NCI-H774 (cell line): ENCODE data around the gene MACROD2.

Experiments used
- DNase-seq: peaks from one replicate; lab custom pipeline; 2025; lab: John Stamatoyannopoulos, UW

The MACROD2 gene

DNA sequence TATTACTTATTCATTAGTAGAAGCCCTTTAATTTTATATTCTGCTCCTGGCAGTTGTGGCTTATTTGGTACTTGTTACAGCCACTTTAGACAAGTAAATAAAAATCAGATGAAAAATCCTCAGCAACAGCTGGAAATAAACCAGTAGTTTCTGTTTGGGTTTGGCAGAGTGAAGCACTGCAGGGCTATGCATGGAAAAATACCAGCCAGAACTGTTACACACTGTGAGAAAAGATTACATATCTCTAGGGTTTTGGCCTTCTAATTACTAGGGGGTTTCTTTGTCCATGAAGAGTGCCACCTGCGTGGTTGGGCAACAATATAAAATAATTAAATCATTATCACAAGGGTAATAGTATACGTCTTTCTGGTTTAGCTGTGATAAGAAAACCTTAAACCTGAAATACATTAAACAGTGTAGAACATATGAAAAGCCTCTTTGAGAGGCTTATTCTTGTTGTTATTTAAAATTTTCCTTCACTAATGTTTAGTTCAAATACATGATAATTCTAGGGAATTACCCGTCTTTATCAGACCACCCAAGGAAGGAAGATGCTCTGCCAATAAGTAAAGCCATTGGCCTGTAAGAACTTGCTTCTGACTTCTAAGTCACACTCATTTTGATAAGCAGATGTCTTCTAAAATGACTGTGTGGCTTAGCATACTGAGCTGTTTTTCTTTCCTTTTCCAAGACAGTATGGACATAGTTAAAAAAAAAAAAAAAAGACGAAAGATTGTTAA is 662.1 kb downstream of the MACROD2 start:
- no peak for DNase-seq

DNA sequence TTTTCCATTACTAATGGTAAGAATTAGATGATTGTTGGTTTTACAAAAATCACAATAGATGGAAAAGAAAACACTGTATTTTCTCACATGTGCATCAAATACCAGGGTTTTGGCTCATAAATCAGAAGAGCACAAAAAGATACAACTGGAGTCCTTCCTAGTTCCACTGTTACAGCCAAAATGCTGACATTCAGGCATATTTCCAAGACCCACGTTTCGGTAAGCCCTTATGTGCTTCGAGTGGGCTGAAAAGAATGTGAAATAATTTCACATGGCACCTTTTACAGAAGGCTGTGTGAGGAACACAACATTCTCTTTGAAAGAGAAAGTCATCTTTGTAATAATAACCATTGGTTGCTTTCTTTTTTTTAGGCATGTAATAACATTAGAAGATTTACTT is 668.8 kb downstream of the MACROD2 start:
- no peak for DNase-seq

- no peak for DNase-seq
Observed at GRCh38 chr20:14666696-14667095, 671.4 kb downstream of the MACROD2 start.

- no peak for DNase-seq
Observed at GRCh38 chr20:14667226-14667625, 671.9 kb downstream of the MACROD2 start.

- DNase-seq: no peak
Observed at GRCh38 chr20:14672066-14672465, 676.8 kb downstream of the MACROD2 start.

- no peak for DNase-seq
Observed at GRCh38 chr20:14673164-14673563, 677.8 kb downstream of the MACROD2 start.

DNA sequence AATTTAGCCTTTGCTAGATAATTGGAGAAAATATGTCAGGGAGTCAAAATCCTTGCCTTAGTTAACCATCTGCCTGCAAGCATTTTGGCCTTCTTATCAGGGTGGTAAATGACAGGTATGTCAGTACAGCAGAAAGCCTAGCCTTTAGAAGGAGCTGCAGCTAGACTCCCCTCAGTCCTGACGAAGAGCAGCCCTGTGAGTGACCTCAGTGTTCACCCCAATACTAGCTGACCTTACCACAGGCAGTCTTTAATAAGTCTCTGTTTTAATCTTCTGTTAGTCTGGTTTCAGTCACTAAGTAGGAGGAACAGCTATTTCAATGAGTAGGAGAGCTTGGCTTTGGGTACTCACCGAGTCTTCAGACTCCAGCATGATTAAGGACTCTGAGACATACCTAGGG is 682.1 kb downstream of the MACROD2 start:
- DNase-seq: no peak

- no peak for DNase-seq
Observed at GRCh38 chr20:14685183-14685582, 689.9 kb downstream of the MACROD2 start.

- DNase-seq: no peak
Observed at GRCh38 chr20:14687313-14687712, 692.0 kb downstream of the MACROD2 start.

DNA sequence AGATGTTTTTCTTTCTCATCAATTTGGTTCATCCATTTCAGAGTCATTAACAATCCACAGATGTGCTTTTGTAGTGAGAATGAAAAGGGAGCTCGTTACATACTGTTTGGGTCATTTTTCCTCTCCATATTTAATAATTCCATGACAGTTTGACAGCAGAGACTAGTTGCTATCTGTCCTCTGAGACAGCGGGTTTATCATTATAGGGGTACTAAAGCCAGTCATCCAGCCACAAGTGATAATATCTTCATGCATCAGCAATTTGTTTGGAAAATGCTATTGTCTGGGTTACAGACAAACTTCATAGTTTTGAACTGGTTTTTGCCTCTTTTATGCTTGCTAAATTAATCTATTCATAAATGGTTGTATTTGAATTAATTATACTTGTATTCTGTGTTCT is 692.7 kb downstream of the MACROD2 start:
- no peak for DNase-seq

- DNase-seq: no peak
Observed at GRCh38 chr20:14691994-14692393, 696.7 kb downstream of the MACROD2 start.

- no peak for DNase-seq
Observed at GRCh38 chr20:14696478-14696877, 701.2 kb downstream of the MACROD2 start.

DNA sequence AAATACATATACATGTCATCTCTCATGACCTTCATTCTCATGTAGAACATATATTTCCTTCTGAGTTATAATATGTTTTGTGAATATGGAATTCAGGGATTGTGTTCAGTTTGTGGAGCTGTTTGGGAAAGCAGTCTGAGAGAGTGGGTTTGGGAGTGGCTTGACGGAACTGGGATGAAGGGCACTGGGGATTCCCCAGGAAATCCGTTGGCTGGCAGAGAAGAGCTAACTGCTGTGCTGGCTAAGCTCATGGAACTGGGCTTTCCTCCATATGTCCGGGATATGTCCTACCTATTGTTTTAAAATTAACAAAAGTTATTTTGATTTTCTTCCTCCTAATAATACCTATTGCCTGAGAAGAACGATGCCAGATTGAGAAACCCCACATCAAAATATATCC is 701.6 kb downstream of the MACROD2 start:
- DNase-seq: no peak

DNA sequence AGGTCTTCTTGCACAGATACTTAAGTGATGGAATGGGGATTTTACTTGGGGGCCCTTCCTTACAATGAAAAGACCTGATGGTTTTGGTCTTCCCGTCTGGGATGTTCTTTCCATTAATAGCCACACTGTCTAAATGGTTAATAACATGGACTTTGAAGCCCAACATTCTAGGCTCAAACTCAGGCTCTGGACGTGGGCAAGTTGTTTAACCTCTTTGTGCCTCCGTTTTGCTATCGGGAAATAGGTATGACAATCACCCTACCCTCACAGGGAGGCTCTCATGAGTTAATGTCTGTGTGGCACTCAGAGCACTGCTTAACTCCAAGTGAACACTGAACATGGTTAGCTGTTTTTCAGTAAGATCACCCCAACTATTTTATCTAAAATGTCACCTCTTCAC is 702.8 kb downstream of the MACROD2 start:
- no peak for DNase-seq

DNA sequence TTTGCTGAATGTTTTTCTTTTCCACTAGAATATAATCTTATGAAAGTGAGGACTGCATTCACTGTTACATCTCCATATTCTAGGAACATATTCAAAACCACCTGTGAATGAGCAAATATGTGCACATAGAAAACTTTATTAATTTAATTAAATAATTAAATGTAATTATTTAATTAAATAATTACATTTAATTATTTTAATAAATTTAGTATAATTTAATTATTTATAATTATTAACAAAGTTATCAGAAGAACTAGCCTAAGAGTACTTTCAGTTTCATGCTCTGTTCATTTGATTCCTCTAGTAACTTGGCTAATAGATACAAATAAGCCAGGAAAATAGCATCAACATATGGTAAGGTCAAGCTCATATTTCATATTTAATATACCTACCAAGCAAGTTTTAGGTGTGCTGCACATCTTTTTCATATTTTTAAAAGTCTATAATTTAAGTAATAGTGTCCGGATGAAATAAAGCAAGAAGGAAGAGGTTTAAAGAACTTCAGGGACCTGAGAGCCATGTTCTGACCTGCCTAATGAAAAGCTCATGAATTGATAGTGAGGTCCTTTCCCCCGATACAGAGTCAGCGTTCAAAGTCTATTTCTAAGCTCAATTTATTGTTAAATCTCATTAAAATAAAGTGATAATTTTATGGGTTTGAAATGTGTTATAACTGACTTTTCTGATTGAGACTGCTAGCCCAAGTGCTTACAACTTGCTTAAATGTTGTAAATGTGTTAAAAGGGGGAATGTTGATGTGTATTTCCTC is 703.5 kb downstream of the MACROD2 start:
- DNase-seq: no peak

GRCh38 chr20:14700639-14700960 is 705.3 kb downstream of the MACROD2 start:
- DNase-seq: no peak

DNA sequence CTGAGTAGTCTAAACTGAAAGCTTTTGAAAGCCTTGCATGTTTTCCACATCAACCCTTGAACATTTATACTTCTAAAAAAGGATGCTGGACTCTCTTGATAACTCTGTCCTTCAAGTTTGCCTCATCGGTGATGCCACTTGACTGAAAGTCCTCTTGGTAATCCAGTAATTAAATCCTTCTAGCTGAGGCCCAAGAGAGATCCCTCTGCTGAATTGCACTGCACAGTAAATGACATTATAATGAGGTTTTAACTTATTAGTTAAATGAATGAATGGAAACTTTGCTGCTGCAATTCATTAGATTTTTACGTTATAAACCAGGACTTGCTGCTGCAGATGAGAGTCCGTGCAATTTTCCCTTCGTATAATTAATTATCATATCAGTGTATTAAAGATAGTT is 706.0 kb downstream of the MACROD2 start:
- no peak for DNase-seq

GRCh38 chr20:14706555-14706954 is 711.2 kb downstream of the MACROD2 start:
- DNase-seq: no peak

DNA sequence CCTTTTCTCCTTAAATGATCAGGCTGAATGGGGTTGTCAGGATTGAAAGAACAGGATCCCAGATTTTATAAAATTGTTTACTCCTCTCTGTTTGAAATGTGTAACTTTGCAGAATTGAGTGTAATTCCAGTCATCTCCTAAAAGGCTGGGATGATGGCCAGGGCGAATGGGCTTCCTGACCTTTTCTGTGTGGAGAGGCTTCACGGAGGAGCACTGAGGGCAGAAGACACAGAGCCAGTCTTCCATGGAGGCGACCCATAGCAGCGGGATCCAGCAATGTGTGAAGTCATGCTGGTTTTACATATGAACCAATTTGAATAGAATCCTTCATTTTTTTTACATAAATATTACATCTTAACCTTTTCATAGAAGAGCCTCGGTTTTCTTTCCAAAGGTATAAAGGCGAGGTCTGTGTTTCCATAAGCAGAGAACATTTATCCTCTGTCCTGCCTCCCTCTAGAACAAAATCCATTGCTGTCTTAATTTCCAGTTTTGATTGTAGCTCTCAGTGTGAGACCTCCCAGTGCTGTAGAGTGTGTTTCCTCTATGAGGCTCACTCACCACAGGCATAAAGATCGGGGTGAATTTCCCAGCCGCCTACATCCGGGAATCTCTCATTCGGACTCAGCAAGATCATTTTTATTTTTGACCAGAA is 711.8 kb downstream of the MACROD2 start:
- no peak for DNase-seq

GRCh38 chr20:14707865-14708596 is 712.7 kb downstream of the MACROD2 start:
- DNase-seq: no peak

DNA sequence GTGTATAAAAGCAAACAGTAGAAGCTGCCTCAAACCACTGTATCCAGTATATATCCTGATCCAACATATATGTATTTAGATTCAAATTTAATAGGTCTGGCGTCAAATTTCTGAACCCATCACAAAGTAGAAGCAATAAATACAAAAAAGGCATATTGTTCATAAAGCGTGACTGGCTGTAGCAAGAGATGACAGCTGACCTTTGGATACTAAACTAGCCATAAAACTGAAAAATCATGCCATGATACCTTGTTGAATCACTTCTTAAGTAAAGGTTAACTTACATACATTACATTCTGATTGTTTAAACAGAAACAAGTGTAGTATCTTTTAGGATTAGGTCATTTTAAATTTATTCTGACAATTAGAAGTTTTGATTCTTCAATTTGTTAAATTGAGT is 714.1 kb downstream of the MACROD2 start:
- DNase-seq: no peak

DNA sequence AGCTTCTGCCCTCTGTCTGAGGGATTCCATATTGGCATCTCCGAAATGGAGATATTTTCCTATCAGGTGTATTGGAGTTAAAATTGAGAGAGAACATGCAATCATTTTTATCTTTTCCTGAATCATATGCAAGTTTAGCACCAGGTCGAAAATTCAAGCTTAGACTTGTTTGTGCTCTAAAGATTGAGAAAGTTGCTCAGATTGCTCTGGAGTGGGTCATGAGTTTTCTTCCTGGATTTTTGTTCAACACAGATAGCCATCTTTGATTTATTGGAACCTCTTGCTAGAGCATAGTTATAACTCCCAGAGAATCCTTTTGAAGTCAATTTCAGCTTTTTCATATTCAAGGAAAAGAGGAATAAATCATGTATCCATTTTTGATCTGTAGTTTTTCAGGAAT is 715.6 kb downstream of the MACROD2 start:
- no peak for DNase-seq

DNA sequence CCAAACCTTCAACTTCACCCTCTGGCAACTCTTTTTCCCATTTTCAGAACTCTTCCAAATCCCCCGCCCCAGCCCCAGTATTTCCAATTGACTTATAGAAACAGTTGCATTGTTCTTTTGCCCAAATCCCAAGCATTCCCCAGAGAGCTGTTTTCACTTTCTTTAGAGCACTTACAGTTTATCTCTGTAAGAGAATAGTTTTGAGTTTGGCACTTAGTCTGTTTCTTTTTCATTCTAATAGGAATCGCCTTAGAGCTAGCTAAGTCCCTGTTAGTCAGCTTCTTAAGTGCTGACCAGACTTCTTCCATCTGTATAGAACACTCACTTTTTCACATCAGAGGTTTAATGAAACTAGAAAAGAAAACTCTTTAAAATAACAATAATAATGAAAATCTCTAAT is 716.3 kb downstream of the MACROD2 start:
- no peak for DNase-seq
